ENCODE data around the gene ABCC1. TPM values are rescaled to one million over a fixed set of nuclear protein-coding genes. Genes with fewer than 3 reads are reported as not detected.
"Not testable (repeated sequence)": the region's sequence is repeated elsewhere in the genome, so short reads cannot be mapped to it uniquely, and the experiment has no call there.

Gene ABCC1
- total RNA-seq, 1 experiment from 2014 or later = 56.4 TPM

- H3K27ac Mint-ChIP-seq = no peak overlapping the region
- Histone ChIP-seq H4K20me1 (ENCODE audit: control insufficient read depth, insufficient read depth, insufficient read length) (no peaks in the 10 kb centered on the region), H3K14ac (ENCODE audit: insufficient read depth, low read length) (no peak overlapping the region), H3K79me1 (ENCODE audit: insufficient read depth, low read depth, low read length, poor library complexity, severe bottlenecking) (no peaks in the 10 kb centered on the region), H3K4me1 (ENCODE audit: insufficient read depth, low read length) (no peaks in the 10 kb centered on the region), H2BK120ac (ENCODE audit: low read depth, low read length, poor library complexity, severe bottlenecking) (no peak overlapping the region), H3K56ac (ENCODE audit: insufficient read length, low read depth, low read length) (no peak overlapping the region), H2BK15ac (ENCODE audit: low read depth, low read length) (no peak overlapping the region), H3K27me3 (ENCODE audit: insufficient read depth, low read length) (no peaks in the 10 kb centered on the region), H3K18ac (ENCODE audit: insufficient read length, low read depth, low read length) (no peak overlapping the region), H2BK12ac (ENCODE audit: insufficient read length, low read depth, low read length) (no peak overlapping the region), H2BK5ac (ENCODE audit: insufficient read length, low read length) (no peak overlapping the region), H3K23ac (ENCODE audit: insufficient read length, low read depth, low read length) (no peak overlapping the region), H3T11ph (ENCODE audit: low read length) (no peak overlapping the region), H3K4me2 (ENCODE audit: insufficient read depth, insufficient read length, low read length) (no peak overlapping the region), H3K9me3 (ENCODE audit: control insufficient read depth, low read depth, low read length) (no peaks in the 10 kb centered on the region), H3K27ac (ENCODE audit: insufficient read length, low read depth, low read length) (no peak overlapping the region), H4K91ac (ENCODE audit: insufficient read length, low read depth, low read length) (no peak overlapping the region), H3K23me2 (ENCODE audit: insufficient read length, low read depth, low read length, poor library complexity, severe bottlenecking) (no peaks in the 10 kb centered on the region), H3K79me2 (ENCODE audit: insufficient read depth, low read length) (no peaks in the 10 kb centered on the region), H4K8ac (replicated peaks; ENCODE audit: insufficient read length, low read depth, low read length) (no peak overlapping the region), H3K9ac (ENCODE audit: extremely low read depth, insufficient read length, low read length) (no peak overlapping the region), H2AK5ac (ENCODE audit: insufficient read length, low read length) (no peak overlapping the region), H2BK20ac (ENCODE audit: low read depth, low read length, poor library complexity, severe bottlenecking) (no peak overlapping the region), H2AFZ (ENCODE audit: low read length) (no peak overlapping the region), H3K4ac (ENCODE audit: low read depth, low read length) (no peak overlapping the region), H4K5ac (ENCODE audit: insufficient read length, low read depth, low read length) (no peak overlapping the region)
- H3K27me3 Mint-ChIP-seq (ENCODE audit: low read depth) = no peaks in the 10 kb centered on the region
- no peak overlapping the region for H3K4me3 Mint-ChIP-seq
- TF ChIP-seq, protein P1, sequence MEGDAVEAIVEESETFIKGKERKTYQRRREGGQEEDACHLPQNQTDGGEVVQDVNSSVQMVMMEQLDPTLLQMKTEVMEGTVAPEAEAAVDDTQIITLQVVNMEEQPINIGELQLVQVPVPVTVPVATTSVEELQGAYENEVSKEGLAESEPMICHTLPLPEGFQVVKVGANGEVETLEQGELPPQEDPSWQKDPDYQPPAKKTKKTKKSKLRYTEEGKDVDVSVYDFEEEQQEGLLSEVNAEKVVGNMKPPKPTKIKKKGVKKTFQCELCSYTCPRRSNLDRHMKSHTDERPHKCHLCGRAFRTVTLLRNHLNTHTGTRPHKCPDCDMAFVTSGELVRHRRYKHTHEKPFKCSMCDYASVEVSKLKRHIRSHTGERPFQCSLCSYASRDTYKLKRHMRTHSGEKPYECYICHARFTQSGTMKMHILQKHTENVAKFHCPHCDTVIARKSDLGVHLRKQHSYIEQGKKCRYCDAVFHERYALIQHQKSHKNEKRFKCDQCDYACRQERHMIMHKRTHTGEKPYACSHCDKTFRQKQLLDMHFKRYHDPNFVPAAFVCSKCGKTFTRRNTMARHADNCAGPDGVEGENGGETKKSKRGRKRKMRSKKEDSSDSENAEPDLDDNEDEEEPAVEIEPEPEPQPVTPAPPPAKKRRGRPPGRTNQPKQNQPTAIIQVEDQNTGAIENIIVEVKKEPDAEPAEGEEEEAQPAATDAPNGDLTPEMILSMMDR (conservative IDR thresholded peaks at IDR 0.05) = no peak
- no peaks in the 10 kb centered on the region for H3K4me1 Mint-ChIP-seq
- no peak for DNase-seq
- H3K9me3 Mint-ChIP-seq = peaks cover 0 to 4% of the 10 kb centered on the region in 2 experiments; a peak in 3 of 5 replicates
- H3K36me3 Mint-ChIP-seq (ENCODE audit: insufficient read depth in 1 of 3, low read depth in 3 of 3) = no peaks in the 10 kb centered on the region
- WGBS (ENCODE audit: extremely low coverage, insufficient read length, low lambda C conversion rate) = no CpG with 5 or more reads among the region's 8 CpGs
Observed at GRCh38 chr16:15916323-15916722, 33.1 kb upstream of the ABCC1 start.

GRCh38 chr16:15918314-15918713 lies 31.1 kb upstream of the ABCC1 start:
- H4K20me1 ChIP-seq (ENCODE audit: control insufficient read depth, insufficient read depth, insufficient read length); H3T11ph ChIP-seq (ENCODE audit: low read length); H4K8ac ChIP-seq (replicated peaks; ENCODE audit: insufficient read length, low read depth, low read length); H3K4me1 Mint-ChIP-seq; H3K18ac ChIP-seq (ENCODE audit: insufficient read length, low read depth, low read length); H2BK20ac ChIP-seq (ENCODE audit: low read depth, low read length, poor library complexity, severe bottlenecking); H3K4me1 ChIP-seq (ENCODE audit: insufficient read depth, low read length); H3K4me3 Mint-ChIP-seq; H3K14ac ChIP-seq (ENCODE audit: insufficient read depth, low read length); H3K27me3 Mint-ChIP-seq (ENCODE audit: low read depth); H3K56ac ChIP-seq (ENCODE audit: insufficient read length, low read depth, low read length); H2BK120ac ChIP-seq (ENCODE audit: low read depth, low read length, poor library complexity, severe bottlenecking); H2BK5ac ChIP-seq (ENCODE audit: insufficient read length, low read length); H3K9me3 Mint-ChIP-seq; H3K27ac Mint-ChIP-seq; DNase-seq; H4K91ac ChIP-seq (ENCODE audit: insufficient read length, low read depth, low read length); H2AK5ac ChIP-seq (ENCODE audit: insufficient read length, low read length); H3K36me3 Mint-ChIP-seq (ENCODE audit: insufficient read depth in 1 of 3, low read depth in 3 of 3); H3K9me3 ChIP-seq (ENCODE audit: control insufficient read depth, low read depth, low read length); H3K4ac ChIP-seq (ENCODE audit: low read depth, low read length); H3K23me2 ChIP-seq (ENCODE audit: insufficient read length, low read depth, low read length, poor library complexity, severe bottlenecking); H3K4me2 ChIP-seq (ENCODE audit: insufficient read depth, insufficient read length, low read length); H2BK15ac ChIP-seq (ENCODE audit: low read depth, low read length); H3K9ac ChIP-seq (ENCODE audit: extremely low read depth, insufficient read length, low read length); H2BK12ac ChIP-seq (ENCODE audit: insufficient read length, low read depth, low read length); H3K27ac ChIP-seq (ENCODE audit: insufficient read length, low read depth, low read length); H2AFZ ChIP-seq (ENCODE audit: low read length); H3K23ac ChIP-seq (ENCODE audit: insufficient read length, low read depth, low read length); H3K79me1 ChIP-seq (ENCODE audit: insufficient read depth, low read depth, low read length, poor library complexity, severe bottlenecking); H3K27me3 ChIP-seq (ENCODE audit: insufficient read depth, low read length); H4K5ac ChIP-seq (ENCODE audit: insufficient read length, low read depth, low read length); H3K79me2 ChIP-seq (ENCODE audit: insufficient read depth, low read length): not testable (repeated sequence)
- no CpG with 5 or more reads among the region's 3 CpGs for WGBS (ENCODE audit: extremely low coverage, insufficient read length, low lambda C conversion rate)
